Stimulated activated CD4-positive, alpha-beta T cell treated with anti-CD3 and anti-CD28 coated beads, Interleukin-2, amount 100 ng/mL, for 24 hours (primary cell): ENCODE data around the gene LANCL2.
"Not testable (repeated sequence)": the region's sequence is repeated elsewhere in the genome, so short reads cannot be mapped to it uniquely, and the experiment has no call there.

Experiments used
- DNase-seq, 2 donors: peaks; one replicate each; pipeline ENCODE4 v3.0.0-alpha.2; 2020

LANCL2 gene

DNA sequence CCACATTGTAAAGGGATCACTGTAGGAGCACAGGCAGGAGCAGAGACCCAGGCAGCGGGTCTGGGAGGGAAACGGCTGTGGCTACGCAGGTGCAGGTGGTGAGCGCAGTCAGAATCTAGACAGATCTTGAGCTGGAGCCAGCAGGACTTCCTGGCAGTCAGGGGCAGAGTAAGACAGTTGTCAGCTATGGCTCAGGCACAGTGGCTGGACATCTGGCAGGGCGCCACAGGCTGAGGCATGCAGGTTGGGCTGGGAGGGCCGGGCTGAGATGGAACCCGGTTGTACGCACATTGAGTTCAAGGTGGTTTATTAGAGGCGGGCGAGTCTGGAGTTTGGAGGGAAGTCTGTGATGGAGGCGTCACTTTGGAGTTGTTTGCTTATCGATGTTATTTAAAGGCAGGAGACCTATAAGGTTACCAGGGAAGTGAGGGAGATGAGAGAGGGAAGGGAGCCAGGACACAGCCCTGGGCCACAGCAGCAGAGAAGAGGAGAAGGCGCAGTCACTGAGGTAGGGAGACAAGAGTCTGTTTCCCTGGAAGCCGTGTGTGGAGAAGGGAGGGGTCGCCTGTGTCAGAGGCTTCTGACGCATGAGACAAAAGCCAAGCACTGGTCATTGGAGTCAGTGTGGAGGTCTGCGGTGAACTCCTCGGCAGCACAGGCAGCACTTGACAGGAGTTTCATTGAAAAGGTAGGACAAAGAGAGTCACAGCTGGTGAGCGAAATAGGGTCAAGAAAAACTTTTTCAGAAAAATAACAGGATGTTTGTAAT is 73.8 kb downstream of the LANCL2 start:
- no peak for DNase-seq

DNA sequence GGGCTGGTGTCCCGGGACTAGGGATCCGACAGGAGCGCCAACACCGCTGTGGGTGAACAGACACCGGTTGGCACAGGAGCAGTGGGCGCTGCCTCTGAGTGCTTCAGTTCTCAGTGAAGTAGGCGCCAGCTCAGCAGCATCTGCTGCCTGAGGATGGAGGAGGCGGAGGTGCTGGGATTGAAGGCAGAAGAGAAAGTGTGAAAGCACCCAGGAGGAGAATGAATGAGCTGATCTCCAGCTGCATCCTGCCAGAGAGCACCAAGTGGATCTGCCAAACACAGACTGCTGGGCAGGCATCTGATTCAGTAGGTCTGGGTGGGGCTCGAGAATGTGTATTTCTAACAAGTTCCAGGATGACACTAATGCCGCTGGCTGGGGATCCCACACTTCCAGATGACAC is 74.5 kb downstream of the LANCL2 start:
- DNase-seq: no peak

DNA sequence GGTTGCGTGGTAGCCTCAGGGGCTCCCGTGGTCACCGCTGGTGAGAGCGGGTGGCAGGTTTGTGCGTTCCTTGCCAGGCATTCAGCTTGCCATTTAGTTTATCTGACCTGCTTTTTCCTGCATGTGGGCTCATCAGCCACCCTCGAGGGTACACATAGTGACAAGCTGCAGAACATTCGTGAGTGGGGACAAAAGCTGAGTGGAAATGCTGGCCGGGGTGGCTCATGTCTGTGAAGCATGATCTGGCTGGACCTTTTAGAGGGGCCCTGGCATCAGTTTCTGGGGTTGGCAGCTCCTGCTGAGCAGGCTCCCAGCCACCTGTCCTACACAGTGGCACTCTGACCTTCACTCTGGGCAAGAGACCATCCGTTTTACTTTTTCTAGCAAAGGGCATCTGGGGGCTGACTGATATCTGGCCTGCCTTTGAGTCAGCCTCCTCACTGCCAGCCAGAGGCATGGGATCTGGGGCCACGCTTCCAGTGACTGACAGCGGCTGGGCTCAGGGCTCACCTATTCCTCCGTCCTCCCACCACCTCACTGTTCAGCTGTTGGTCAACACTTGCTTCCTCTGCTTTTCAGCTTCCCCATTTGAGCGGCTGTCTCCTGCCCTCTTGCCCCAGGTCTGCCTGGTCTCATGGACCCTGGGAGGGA is 75.0 kb downstream of the LANCL2 start:
- DNase-seq: no peak

DNA sequence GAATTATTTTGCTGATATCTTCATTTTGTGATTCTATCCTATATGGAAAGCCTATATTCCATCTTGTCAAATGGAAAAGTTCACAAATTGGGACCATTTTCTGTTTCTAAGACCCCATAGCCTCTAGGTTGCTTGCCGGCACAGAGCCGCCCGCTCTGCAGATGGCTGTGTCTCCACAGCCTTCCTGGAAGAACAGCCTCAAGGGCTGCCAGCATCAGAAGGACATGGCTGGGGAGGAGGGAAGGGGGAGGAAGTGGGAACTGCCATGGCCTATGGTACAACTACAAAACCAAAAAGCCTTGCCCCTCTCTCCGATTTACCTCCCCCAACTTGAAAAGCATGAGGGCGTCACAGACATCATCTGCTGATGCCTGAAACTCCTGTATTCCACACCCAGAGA is 75.9 kb downstream of the LANCL2 start:
- no peak for DNase-seq

DNA sequence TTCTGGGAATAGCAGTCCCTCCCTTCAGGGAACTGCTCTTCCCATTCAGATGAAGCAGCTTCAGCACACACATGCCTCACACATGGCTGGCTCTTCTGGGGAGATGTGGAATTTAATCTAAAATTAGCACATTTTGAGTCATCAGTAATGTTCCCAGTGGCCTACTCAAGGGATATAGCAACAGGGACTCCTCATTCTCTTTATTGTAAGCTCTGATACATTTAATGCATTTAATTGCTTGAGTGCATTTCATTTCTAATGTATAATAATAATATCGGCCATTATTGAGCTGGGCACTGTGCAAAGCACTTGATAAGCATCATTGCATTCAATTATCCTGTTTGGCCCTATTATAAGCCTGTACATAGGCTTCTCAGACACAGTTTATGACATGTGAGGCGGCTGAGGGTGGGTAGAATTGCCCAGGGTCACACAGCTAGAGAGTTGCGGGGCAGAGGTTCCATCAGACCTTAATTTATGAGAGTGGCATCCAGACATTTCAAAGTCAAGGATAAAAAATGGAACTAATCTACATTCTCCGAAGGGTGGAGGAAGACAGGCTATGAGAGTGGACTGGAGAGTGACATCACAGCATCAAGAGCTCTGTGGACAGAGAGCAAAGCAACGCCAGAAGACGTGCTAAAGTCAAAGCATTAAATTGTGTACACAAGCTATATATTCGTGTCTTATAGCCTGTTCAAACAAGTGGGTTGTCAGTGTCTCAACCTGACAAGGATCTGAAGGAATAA is 76.8 kb downstream of the LANCL2 start:
- no peak for DNase-seq

DNA sequence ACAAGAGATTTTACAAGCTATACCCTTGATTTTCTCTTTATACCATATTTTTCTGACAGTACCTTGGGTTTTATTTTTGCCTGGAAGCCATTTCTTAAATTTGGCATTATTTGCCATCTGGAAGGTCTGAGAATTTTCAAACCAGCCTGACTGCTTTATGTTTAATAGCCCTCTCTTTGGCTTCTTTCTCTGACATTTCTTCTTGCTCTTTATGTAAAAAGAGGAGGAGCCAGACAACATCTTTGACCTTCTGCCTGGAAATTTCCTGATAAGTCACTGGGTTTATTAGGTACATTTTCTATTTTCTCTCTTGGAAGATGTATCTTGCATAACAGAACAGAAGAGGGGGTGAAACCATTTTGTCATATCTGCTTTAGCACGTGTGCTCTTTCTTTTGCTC is 79.6 kb downstream of the LANCL2 start:
- DNase-seq: no peak

DNA sequence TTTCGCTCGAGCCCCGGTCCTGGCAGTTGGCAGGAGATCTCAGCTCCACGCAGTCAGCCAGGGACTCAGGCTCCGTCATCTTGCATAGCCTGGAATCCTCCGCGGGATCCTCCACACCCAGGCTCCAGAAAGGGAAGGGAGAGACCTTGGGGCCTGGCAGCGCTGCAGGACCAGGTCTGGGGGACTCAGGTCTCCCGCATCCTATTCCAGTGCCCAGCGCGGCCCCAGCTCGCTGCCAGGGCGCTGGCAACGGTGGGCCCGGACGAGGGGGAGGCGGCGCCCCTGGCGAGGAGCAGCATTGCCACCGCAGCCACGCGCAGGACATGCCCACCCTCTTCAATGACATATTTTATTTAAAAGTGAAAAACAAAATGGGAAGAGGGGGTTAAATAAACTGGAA is 83.4 kb downstream of the LANCL2 start:
- no peak for DNase-seq

DNA sequence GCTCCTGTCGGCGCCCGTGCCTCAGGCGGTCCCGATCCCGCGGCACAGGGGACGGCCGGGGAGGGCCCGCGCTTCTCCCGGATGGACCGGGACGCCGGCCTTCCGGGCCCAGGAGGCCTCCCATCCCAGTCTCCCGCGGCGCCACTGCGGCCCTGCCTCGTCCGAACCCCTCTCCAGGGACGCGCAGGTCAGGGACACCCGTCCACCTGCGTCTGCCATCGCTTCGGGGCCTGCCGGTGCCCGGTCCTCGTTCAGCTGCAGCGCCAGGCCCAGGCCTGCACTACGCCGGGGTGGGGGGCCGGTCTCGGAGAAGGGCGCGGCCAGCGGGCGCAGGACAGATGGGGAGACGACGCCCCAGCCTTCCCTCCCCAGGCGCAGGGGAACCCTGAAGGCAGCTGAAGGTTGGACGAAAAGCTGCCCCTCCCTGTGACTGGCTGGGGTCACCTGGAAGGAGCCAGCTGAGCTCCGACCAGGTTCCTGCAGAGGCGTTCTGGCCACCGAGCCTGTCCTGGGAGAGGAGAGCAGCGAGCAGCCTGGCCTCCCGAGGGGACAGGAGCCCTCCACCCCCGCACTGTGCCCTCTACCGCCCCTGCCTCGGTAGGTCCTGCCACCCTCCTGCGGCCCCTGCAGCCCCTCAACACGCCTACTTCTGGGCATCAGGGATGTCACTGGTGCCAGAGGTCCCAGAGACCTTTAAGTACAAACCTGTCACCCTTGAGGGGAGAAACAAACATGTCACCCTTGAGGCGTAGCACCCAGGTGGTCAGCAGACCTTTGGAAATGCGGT is 84.3 kb downstream of the LANCL2 start:
- DNase-seq: no peak

DNA sequence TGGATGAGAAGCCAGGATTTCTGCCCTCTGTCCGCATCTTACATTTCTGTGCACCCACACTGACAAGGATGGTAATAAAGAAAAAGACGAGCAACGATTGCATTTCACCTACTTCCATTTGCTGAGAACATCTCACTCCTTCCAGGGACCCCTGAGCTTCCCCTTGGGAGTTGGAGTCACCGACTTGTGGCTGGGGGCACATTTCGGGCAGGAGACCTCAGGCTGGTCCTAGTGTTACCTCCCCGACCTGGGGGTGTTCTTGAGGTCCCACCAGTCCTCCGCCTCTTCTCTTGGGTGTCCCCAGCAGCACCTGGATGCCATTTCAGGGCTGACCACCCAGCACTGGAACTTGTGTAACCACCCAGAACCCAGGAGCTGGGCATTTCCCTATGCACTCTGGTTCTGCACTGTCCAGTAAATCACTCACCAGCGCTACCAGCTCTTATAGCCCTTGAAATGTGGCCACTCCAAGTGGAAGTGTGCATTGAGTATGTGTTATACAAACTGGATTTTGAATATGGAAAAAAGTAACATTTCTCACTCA is 84.9 kb downstream of the LANCL2 start:
- DNase-seq: no peak

DNA sequence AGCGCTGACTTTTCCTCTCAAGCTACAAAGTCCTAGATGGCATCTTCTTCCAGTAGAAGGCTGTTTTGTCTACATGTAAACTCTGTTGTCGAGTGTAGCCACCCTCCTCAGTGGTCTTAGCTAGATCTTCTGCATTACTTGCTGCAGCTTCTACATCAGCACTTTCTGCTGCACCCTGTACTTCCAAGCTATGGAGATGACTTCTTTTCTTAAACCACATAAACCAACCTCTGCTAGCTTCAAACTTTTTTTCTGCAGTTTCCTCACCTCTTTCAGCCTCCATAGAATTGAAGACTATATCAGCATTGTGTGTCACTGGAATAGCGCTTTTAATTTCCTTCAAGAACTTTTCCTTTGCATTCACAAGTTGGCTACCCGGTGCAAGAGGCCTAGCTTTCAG is 87.8 kb downstream of the LANCL2 start:
- no peak for DNase-seq

DNA sequence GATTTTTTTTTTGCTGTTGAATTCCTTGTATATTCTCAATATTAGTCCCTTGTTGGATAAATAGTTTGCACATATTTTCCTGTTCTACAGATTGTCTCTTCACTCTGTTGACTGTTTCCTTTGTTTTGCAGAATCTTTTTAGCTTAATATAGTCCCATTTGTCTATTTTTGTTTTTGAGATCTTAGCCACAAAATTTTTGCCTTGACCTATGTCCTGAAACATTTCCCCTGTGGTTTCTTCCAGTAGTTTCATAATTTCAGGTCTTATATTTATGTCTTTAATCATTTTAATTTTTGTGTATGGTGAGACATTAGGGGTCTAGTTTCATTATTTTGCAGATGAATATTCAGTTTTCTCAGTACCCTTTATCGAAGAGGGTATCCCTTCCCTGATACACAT is 92.7 kb downstream of the LANCL2 start:
- no peak for DNase-seq

DNA sequence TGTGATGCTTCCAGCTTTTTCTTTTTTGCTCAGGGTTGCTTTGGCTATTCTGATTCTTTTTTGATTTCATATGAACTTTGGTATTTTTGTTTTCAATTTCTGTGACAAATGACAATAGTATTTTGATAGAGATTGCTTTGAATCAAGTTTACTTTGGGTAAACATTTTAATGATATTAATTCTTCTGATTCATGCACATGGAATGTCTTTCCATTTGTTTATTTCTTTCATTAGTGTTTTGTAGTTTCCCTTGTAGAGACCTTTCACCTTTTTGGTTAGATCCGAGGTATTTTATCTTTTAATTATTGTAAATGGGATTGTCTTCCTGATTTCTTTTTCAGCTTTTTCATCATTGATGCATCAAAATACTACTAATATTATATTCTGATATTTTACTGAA is 93.2 kb downstream of the LANCL2 start:
- DNase-seq: no peak

DNA sequence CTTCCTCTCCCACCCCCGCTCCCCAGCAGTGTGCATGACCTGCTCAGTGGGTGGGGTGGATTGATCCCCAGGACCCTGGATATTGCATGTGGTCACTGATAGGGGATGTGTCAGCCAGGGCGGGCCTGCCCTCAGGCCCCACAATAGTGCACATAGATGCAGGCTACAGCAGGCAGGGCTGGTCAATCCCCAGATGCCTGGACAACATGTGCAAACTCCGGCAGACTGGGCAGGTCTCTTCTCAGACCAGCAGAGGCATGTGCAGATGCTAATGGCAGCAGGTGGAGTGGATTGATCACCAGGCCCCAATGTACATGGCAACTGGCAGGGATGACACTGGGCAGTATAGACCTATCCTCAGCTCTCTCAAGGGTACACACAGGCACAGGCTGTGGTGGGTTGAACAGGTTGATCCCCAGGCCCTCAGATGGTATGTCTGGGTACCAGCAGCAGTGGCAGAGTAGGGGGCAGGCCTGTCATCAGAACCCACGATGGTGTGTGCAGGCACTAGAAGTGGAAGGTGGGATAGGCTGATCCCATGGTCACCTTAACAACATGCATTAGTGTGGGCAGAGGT is 98.6 kb downstream of the LANCL2 start:
- no peak for DNase-seq

DNA sequence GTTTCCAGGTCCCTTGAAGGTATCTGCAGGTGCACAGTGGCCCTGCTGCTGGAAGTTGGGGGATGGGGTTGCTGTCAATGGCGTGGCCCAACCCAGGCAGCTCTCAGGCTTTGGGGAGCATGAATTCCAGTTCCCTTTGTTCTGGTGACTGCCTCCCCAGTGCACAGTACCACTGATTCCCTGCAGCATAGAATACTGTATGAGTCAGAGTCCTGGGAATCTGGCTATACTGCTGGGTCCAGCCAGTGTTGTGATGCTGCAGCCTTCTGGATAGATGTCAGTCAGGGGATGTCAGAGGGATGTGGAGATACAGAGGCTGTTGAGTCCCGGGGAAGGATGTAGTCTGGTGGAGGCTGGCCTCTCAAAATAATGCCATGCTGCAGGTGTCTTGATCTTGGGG is 99.3 kb downstream of the LANCL2 start:
- no peak for DNase-seq

DNA sequence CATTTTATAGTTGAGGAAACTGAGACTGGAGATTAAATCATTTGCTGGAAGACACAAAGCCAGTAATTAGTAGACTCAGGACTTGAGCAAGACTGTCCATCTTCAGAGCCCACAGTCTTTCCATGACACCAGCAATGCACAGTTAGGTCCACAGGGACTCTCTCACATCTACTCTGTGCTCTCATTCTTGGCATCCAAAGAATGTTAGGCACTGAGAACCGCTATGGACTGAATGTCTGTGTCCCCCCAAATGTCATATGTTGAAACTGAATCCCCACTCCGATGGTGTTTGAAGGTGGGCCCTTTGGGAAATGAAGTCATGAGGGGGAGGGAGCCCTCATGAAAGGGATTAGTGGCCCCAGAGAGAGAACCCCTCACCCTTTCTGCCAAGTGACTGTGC is 100.6 kb downstream of the LANCL2 start:
- no peak for DNase-seq

DNA sequence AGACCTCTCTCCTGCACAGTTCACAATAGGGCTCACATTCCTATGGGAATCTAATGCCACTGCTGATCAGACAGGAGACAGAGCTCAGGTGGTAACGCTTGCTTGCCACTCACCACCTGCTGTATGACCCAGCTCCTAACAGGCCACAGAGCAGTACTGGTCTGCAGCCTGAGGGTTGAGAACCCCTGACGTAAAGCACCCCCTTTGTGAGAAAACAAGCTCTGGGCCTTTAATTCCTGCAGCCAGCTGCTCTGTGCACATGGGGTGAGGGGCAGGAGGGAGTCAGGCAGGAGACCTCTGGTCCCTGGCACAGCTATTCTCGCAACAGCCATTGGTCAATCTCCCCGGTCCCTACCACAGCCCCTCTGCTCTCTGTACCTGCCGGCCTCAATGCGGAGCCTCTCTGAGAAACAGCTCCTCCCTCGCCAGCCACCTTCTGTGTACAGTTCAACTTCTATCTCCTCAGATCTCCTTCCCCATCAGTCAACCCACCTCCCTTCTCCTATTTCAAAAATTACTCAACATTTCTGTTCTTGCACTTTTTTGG is 102.0 kb downstream of the LANCL2 start:
- no peak for DNase-seq

DNA sequence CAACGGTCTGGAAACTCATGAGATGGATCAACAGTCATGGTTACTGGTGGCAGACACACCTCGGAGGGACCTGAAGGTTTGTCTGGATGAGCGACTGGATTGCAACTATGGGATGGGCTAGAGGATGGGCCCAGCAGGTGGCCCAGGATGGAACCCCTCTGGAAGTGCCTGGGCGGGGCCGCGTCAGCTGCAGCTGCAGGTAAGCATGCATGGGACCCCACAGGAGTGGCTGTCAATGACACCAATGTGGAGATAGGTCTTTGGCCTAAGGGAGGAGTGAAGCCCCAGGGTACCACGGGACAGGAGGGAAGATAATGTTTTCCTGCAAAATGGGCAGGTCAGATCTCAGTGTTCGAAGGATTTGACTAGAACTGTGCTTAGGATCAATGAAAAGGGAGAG is 103.4 kb downstream of the LANCL2 start:
- DNase-seq: no peak

DNA sequence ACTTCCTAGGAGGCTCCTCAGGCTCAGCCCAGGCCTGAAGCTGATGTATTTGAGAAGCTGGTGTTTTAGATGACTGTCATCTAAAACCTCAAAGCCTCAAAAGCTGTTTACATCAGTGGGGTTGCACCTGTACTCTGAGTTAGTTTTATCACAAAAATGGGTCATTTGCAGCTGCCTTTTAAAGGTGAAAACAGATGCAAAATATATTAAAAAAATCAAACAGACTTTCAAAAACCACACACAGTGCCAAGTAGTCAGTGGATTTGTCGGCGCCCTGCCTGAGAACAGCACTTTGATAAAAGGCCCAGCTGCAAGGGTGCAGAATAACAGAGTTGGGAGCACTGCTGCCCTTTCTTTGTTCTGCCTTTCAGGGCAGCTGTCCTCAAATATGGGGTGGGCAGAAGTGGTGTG is 104.1 kb downstream of the LANCL2 start:
- no peak for DNase-seq

DNA sequence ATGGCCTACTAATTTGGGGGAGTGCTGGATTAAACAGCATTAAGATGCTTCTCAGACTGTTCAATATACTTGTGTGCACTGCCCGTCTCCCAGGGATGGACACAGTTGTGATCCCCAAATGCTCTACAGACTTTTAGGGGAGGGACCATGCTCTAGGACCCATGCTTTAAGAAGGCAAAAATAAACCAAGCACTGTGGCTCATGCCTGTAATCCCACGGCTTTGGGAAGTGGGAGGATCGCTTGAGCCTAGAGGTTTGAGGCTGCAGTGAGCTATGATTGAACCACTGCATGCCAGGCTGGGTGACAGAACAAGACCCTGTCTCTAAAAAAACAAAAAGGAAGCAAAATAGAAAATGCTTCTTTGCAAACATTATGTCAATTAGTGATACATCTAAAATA is 104.6 kb downstream of the LANCL2 start:
- DNase-seq: no peak

DNA sequence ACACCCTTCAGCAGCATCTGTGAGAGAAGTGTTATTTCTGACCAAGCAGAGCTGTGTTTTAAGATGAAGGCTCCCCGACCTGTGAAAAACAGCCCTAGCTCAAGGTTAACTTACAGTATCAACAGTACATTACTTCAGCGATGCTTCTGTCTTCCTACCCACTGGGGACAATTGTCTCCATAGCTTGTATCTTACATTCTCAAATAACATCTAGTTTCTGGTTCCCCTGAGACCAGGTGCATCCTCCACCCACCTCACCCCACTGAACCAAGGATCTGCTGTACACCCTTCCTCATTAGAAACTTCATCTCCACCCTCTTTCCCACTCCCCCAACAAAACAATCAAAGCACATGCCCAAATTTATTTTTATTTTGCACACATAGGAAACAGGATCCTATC is 105.1 kb downstream of the LANCL2 start:
- DNase-seq: no peak

DNA sequence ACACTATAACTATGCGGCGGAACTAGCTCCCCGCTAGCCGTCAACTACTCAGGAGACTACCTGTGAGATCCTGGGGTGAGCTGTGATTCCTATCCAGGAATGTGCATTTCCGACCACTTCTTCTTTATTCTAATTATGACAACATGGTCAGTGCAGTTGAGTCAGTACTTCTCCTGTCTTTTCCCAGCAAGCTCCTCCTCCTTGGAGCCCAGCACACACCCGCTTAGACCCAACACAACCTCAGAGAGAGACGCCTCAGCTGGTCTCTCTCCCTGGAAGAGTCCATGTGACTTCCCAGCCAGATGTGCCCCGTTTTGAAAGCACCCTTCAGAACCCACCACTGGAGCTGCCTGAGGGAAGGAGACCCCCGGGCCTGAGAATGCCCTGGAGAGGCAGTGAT is 106.5 kb downstream of the LANCL2 start:
- DNase-seq: not testable (repeated sequence)

DNA sequence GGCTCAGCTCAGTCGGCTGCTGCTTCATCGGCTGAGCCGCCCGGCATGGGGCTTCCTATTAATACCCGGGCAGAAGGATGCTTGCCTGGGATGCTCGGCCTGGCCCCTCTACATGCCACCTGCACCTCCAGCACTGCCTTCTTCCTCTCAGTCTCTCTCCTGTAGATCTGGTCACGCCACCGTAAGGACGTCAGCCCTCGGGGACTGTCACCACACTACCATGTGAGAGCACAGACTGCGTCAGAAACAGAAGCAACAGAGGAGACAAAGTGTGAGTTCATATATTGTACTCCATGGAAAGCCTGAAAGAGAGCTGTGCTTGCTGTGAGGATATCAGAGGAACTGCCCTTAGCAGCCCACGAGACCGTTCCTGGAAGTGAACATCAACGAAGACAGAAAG is 107.3 kb downstream of the LANCL2 start:
- not testable (repeated sequence) for DNase-seq
